GM10847 (cell line): Measurements from ENCODE around the gene PCMTD2.

Source experiments
- POLR2A ChIP-seq: IDR thresholded peaks from 2 replicates; pipeline ENCODE4 v1.6.1; 2011; ENCODE audit not compliant: insufficient read length; ENCODE audit errors: extremely low read depth

PCMTD2 gene

DNA sequence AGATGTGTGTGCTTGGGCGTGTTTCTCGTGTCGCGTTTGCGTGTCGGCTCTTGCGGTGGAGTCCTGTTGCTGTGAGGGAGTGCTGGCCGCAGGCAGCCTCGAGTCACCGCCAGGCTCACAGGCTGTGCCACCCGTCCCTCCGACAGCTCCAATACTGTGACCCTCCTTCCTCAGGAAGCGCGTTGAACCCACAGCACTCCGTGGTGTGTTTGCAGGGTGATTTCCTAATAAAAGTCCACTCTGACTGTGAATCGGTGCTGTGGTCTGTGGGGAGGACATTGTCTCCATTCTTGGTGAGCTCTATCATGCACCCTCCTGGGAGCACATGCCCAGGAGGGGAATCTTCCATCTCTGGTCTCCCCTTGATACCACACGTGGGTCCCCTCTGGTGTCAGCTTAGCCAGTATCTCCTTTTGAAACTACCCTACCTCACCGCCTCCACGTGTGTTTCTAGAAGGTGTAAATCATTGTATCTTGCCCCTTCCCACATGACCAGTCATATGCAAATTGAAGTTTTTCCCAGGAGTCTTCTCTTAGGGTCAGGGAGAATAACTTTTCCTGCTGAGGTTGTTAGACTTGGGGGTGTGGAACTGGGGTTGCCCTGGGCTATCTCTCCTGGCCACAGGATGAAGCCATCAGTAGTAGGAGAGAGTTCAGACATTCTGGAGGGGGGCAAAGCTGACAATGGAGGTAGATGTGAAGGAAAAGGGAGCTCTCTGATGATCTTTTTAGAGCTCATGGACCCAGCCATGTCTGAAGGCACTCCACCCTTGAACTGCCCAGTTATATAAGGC lies 13.3 kb upstream of the PCMTD2 start:
- TF ChIP-seq POLR2A = no peak

GRCh38 chr20:64242797-64243475 lies 12.6 kb upstream of the PCMTD2 start:
- TF ChIP-seq POLR2A = no peak

DNA sequence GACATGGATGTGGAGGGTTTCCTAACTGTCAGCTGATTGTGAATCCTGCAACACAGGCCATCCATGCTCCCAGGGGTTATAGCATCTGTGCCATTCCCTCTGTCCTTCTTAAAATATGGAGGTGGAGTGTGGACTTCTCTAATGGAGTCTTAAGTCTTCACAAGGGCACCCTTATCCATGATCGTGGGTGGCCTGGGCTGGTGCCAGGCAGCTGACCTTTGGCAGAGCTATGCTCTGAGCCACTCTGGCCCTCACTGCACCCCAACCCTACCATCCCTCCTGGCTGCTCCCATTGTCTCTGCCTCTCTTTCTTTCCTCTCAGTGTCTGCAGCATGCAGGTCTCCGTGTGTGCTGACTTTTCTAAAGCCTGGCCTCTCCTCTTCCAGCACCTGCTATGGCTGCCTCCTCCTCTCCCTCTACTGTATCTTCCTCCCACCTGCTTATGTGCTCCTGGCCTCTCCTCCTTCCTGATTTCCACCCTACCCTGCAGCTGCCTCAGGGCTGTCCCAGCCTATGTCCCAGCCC lies 11.2 kb upstream of the PCMTD2 start:
- no peak for TF ChIP-seq POLR2A

DNA sequence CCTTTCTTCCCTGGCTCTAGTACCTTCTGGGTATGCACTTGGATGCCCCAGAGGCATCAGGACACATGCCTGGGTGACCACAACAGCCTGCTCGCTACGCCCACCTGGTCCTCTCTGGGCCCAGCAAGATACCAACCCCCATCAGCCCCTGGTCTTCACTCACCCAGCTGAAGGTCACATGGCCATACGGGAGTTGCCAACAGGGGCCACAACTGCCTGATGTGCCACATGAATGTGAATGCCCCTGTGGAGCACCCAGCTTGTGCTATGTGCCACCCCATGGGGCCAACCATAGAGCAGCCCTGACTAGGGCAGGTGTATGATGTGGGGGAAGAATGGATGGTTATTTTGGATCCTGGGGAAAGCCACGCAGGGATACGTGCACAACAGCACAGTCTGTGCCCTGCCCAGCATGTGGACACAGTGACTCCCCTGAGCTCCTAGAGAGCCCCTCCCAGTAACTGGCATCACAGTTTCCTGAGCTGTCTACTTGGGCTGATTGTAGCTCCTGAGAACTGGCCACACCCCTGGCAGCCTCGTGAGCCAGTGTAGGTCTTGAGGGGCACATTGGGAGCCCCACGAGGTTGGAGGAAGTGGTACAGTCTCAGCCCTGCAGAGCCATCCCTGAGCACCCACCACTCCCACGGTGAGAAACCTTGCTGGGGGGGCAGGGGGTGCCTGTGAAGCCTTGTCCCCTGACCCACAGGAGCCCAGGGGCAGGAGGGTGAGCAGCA lies 10.5 kb upstream of the PCMTD2 start:
- no peak for TF ChIP-seq POLR2A

DNA sequence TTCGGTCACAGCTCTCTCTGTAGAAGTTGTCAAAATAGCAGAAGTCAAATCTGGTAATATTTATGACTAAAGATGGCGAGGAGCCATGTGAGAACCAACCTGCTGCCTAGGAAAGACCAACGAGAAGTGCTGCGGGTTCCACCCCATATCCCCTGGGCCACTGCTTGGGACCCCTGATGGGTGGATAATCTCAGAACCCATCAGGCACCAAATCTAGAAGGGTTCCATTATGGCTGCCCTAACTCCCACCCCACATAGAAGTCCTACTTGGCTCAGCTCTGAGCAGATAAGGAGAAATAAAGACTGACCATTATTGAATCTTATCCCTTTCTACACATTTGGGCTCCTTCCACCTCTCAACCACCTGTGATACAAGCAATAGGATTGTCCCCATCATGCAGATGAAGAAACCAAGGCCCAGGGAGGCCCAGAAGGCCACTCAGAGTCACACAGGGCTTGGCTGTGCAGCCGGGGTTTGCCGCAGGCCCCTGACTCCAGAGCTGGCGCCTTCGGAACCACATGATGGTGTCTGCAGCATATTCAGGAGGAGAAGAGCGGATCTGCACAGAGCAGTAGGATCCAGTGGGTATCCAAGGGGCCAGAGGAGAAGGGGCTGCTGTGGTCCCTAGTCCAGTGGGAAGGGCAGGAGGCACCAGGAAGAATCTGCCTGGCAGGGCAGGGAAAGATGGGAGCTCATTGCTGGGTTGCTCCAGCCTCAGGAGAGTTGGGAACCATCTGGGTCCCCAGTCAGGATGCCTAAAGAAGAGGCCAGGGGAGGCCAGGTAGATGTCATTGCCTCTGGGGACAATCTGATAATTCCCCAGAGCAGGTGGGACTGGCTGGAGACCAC lies 9.6 kb upstream of the PCMTD2 start:
- no peak for TF ChIP-seq POLR2A

DNA sequence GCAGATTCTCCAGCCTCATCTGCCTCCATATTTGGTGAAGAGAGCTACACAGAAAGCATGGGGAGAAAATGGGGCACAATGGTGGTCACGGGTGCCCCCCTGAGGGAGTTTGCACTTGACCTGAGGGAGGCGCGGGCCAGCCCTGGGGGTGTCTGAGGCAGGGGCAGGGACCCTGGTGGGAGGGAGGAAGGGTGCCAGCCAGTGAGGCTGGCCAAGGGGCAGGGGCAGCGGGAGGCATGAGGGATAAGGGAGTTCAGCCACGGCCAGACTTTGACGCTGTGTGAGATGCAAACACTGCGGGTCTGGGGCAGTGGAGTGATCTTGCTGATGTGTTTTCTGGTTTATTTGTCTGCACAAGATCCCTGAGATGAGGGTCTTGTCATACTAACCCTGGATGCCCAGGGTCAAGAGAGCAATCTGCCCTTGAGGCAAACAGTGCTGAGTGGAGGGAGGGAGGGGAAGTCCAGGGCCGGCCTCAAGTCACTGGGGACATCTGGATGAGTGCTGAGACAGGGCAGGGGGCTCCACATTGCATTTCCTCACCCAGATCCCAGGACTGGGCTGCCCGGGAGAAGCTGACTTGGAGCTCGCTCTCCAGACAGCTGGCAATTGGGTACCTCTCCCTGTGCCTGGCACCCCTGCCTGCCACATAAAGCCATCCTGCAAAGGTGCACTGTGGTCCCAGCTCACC lies 8.8 kb upstream of the PCMTD2 start:
- no peak for TF ChIP-seq POLR2A

DNA sequence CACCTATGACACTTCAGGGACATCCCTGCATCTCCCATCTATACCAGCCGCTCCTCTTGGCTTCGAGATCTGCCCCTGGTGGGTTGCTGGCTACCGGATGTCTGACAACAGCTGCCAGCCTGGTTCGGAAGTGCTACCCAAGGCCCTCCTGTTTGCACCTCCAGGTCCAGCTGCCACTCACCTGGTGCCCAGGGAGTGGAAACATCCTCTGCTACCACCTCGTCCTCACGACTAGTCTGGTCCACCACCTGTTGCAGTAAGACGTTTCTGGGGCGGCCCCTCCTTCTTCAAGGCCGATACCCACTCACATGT lies 8.3 kb upstream of the PCMTD2 start:
- no peak for TF ChIP-seq POLR2A

DNA sequence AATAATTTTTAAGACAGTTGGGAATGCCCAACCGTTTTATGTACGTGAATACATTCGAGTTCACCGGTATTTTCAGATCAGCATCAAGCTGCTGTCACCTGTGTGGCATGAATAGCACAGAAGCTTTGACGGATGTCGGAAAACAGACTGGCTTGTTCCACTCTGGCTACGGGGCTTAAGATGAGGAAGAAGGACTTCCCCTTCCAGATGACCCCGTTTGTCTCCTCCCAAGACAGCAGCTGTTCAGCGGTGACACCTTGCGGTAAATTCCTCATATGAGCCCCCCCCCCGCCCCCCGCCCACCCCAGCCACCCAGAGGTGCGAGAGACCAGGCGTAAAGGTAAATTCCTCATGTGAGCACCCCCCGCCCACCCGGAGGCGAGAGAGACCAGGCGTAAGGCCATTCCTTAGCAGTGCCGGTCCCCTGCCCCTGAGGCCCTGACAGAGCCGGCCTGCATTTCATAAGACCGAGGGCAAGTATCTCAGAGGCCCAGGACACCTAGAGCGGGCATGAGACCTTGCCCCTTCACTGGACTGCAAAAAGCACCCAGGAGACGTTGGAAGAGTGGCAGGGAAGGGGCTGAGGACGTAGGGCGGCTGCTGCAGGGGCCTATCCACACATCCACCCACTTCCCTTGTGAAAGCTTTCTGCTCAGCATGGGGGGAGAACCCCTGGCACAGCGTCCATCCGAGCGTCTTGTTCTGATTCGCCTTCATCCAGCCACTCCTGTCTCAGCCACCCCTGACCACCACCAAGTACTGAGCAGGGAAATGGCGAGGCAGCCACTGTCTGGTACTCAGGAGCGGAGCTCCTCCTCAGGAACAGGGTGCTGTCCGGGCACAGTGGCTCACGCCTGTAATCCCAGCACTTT lies 7.3 kb upstream of the PCMTD2 start:
- TF ChIP-seq POLR2A = no peak

- TF ChIP-seq POLR2A = no peak
Measured at GRCh38 chr20:64250027-64250426, 5.5 kb upstream of the PCMTD2 start.

DNA sequence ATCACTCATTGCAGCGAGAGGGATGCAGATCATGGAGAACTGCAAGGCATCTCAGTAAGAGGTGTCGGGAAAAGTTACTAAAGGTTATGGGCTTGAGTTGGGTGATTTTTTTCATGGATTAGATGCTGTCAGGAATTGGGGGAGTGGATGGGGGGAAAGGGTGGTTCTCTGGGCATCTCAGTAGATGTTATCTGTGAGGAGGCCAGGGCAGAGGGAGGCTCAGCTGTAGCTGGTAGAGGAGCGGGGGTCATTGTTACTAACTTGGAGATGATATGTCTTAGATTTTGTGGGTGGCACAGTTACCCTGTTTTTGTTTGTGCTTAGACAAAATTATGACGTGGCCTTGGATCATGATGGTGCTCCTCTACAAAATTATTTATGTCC lies 2.6 kb upstream of the PCMTD2 start:
- no peak for TF ChIP-seq POLR2A

DNA sequence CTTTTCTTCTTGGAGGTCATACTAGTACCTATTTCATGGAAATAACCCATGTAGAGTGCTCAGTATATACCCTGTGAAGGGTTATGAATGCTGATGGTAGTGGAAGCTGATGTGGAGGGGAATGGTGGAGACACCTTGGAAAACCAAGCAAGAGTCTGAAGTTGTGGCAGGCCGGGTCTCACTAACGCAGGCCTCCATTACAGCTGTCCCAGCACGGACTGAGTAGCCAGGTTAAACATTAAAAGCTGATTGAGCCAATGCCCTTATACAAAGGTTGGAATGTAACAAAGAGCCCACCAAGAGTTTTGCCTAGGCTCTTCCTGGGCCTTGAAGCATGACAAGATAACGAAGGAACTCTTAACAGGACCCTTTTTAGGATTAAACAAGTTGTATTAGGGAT lies 2.1 kb upstream of the PCMTD2 start:
- no peak for TF ChIP-seq POLR2A

DNA sequence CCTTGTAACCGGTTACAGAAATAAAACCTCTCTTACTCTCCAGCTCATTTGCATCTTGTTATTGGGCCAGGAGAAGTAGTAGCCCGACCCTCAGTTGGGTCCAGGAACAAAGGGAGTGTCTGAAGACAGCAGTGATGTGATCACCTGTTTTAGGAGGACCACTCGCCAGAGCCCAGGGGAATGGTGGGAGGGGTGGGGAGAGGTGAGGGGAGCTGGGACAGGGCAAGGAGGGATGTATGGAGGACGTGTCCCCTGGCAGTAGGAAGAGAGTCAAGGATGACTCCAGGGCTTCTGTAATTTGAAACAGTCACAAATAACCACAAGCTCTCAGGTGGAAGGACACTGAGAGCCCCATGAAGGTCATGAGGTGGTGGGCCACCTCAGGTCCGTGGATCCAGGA lies 1.4 kb upstream of the PCMTD2 start:
- no peak for TF ChIP-seq POLR2A

DNA sequence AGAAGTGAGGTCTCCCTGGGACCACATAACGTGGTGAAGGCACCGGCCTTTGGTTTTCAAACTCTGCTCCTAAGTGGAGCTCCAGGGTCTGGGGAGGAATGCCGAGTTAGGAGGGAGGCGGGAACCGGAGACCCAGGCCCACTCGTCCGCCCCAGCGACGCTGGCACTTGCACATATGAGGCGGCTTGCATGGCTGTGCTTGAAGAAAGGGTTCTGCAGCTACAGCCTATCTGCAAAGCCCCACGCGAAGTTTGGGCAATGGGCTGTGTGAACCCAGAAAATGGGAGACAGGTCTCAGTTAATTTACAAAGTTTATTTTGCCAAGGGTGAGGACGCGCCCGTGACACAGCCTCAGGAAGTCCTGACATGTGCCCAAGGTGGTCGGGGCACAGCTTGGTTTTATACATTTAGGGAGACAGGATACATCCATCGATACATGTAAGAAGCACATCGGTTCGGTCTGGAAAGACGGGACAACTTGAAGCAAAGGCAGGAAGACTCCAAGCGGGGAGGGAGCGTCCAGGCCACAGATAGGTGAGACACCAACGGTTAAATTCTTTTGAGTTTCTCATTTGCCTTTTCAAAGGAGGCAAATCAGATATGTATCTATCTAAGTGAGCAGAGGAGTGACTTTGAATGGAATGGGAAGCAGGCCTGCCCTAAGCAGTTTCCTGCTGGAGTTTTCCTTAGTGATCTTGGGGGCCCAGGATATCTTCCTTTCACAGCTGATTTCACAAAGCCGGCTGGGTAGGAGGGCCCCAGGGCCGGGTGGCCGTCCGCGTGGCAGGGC lies 782 bp upstream of the PCMTD2 start:
- TF ChIP-seq POLR2A = no peak
